ENCODE results near the gene GADL1.

DNA sequence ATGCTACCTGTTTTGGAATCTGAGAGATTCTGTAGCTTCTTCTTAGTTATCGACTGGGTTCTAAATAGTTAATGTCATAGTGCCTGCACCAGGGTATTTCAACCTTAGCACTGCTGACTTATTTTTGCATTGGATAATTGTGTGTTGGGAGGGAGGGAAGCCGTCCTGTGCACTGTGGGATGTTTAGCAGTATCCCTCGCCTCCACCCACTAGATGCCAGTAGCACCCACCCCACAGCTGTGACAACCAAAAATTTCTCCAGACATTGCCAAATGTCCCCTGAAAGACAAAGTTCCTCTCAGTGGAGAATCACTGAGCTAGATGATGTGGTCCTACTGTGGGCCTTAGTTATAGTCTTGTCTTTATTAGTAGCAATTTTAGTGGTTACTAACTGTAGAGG, 199.8 kb downstream of the GADL1 start:
- no peak for TF ChIP-seq POLR2AphosphoS5 (IDR thresholded peaks at IDR 0.05; ENCODE audit: borderline replicate concordance, low read depth, low read length)
- no peak for TF ChIP-seq EZH2 (IDR thresholded peaks at IDR 0.05)
